Calu3 (cell line): Measurements from ENCODE around the gene SCAMP1. TPM values are rescaled to one million over a fixed set of nuclear protein-coding genes. Genes with fewer than 3 reads are reported as not detected.

ENCODE experiments used
- Bru-seq: library from RNA; stranded (reverse); fragments of 400-500 nt; gene quantifications from one replicate; lab custom pipeline; 2021; lab: Mats Ljungman, UMichigan
- BruChase-seq, 2 experiments: library from RNA; stranded (reverse); fragments of 400-500 nt; gene quantifications; one replicate each; lab custom pipeline; 2021; lab: Mats Ljungman, UMichigan
- BruUV-seq: library from RNA; stranded (reverse); fragments of 400-500 nt; replicated peaks from 2 replicates; lab custom pipeline; 2021; lab: Mats Ljungman, UMichigan
- CTCF ChIA-PET: fragments of 300-600 bp; sonication (Branson Sonifier 250); formaldehyde crosslinking; loops from one replicate; lab custom pipeline; 2022; ENCODE audit warnings: antibody characterized with exemption; lab: Charles Lee
- DNase-seq: peaks from one replicate; pipeline ENCODE4 v3.0.0; 2022
- H3K27ac Mint-ChIP-seq: one replicate; pipeline ENCODE4 v1.8.0; 2022; ENCODE audit warnings: mixed read lengths; ENCODE audit not compliant: unreplicated experiment
- H3K27me3 Mint-ChIP-seq: one replicate; pipeline ENCODE4 v1.8.0; 2022; ENCODE audit warnings: mixed read lengths; ENCODE audit not compliant: unreplicated experiment
- H3K36me3 Mint-ChIP-seq: one replicate; pipeline ENCODE4 v1.8.0; 2022; ENCODE audit warnings: mild to moderate bottlenecking, moderate library complexity, mixed read lengths; ENCODE audit not compliant: insufficient read depth, unreplicated experiment
- H3K4me1 Mint-ChIP-seq: one replicate; pipeline ENCODE4 v1.8.0; 2022; ENCODE audit warnings: mild to moderate bottlenecking, low read depth, mixed read lengths; ENCODE audit not compliant: unreplicated experiment
- H3K4me3 Mint-ChIP-seq: one replicate; pipeline ENCODE4 v1.8.0; 2022; ENCODE audit warnings: mild to moderate bottlenecking, low read depth, moderate library complexity, mixed read lengths; ENCODE audit not compliant: unreplicated experiment
- H3K9me3 Mint-ChIP-seq: one replicate; pipeline ENCODE4 v1.8.0; 2022; ENCODE audit warnings: low read depth, mixed read lengths; ENCODE audit not compliant: unreplicated experiment
- intact Hi-C: fragments of 100-400 bp; cut with micrococcal nuclease; formaldehyde crosslinking; loops from one replicate; pipeline ENCODE4 v1.10.0; 2022; ENCODE audit not compliant: unreplicated experiment
- long read RNA-seq: library from polyadenylated mRNA; stranded (forward); transcript quantifications from one replicate; pipeline ENCODE4 v2.0.0, GENCODE V29; 2022
- total RNA-seq: library from RNA; stranded (reverse); gene quantifications from 2 replicates; pipeline ENCODE4 v1.2.3, GENCODE V29; 2022
- TF ChIP-seq, protein P1 (sequence below): fragments of 200-600 bp; IDR thresholded peaks from one replicate; pipeline ENCODE4 v1.8.0; 2022; ENCODE audit warnings: antibody characterized with exemption; ENCODE audit not compliant: unreplicated experiment

The SCAMP1 gene, protein sequence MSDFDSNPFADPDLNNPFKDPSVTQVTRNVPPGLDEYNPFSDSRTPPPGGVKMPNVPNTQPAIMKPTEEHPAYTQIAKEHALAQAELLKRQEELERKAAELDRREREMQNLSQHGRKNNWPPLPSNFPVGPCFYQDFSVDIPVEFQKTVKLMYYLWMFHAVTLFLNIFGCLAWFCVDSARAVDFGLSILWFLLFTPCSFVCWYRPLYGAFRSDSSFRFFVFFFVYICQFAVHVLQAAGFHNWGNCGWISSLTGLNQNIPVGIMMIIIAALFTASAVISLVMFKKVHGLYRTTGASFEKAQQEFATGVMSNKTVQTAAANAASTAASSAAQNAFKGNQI
- total RNA-seq (59.5 and 62.2 TPM in 2 replicates), Bru-seq, nascent RNA (percentile 79 among the genes with signal in this experiment), BruChase-seq, experiment 1, labeled RNA remaining after a 6-hour chase (percentile 77 among the genes with signal in this experiment), BruChase-seq, experiment 2, labeled RNA remaining after a 2-hour chase (percentile 65 among the genes with signal in this experiment)
- long read RNA-seq, full-length matches to known transcripts = 72 of 86 reads
- long read RNA-seq, partial matches to known transcripts = 1 of 86 reads
- long read RNA-seq, other reads (novel, unspliced or antisense) = 13 of 86 reads

DNA sequence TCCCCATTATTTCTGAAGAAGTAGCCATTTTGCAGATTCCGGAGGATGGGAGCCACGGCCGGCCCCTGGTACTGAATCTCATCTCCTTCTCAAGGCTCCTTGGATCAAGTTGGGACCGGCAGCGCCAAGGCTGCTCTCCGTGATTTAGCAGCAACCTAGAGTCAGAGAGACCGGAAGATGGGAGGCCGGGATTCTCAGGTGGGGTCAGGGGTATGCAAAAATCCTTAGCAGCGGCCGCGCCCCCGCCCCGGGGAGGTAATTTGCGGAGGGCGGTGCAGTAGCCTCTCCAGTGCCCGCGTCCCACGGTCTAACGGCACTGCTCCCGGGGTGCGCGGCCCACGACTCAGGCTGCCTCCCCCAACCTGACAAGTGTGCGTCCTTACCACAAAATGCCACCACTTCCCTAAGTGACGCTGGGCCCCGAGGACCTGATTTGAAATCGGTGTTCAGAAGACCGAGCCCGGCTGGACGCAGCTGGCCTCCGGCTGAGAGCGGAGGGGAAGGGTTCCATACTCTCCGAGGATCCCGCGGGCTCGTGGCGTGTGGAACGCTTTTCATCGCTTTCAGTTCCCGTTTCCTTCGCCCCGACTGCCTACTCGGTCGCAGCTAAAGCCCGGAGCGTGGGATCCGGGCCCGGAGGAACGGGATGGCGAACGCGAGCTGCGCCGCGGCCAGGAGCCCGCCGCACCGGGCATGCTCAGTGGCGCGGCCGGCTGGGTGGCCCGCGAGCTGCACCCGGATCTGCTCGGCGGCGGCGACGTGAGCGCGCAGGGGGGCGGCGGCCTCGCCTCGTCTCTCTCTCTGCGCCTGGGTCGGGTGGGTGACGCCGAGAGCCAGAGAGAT is at the start of gene SCAMP1:
TSS of gene SCAMP1 (plus strand) at position 787 of the 843 bp plus-strand sequence. CDS start at position 842, 55 bp downstream.
- peak within 1 kb of the TSS; percentile 92 for H3K4me3 Mint-ChIP-seq
- BruUV-seq = TSS peak; percentile 57
- H3K27me3 Mint-ChIP-seq = no peaks in the 10 kb centered on the region
- peaks cover 48% of the 10 kb centered on the region for H3K4me1 Mint-ChIP-seq
- H3K36me3 Mint-ChIP-seq = peaks cover 38% of the 10 kb centered on the region
- intact Hi-C loops = loop anchor here (2.0 to 5.0 kb wide), 2 partner anchors 65 to 107 kb away; partner anchors contain the start of gene AP3B1
- CTCF ChIA-PET = interaction anchor here (1.0 to 2.1 kb wide), 4 partner anchors 12 to 65 kb away, joined by 3 to 11 read pairs (median 4); partner anchors contain the start of gene AP3B1
- H3K27ac Mint-ChIP-seq = peak within 1 kb of the TSS; percentile 93
- no peaks in the 10 kb centered on the region for H3K9me3 Mint-ChIP-seq
- DNase-seq = peak; percentile 98
- TF ChIP-seq, protein P1, sequence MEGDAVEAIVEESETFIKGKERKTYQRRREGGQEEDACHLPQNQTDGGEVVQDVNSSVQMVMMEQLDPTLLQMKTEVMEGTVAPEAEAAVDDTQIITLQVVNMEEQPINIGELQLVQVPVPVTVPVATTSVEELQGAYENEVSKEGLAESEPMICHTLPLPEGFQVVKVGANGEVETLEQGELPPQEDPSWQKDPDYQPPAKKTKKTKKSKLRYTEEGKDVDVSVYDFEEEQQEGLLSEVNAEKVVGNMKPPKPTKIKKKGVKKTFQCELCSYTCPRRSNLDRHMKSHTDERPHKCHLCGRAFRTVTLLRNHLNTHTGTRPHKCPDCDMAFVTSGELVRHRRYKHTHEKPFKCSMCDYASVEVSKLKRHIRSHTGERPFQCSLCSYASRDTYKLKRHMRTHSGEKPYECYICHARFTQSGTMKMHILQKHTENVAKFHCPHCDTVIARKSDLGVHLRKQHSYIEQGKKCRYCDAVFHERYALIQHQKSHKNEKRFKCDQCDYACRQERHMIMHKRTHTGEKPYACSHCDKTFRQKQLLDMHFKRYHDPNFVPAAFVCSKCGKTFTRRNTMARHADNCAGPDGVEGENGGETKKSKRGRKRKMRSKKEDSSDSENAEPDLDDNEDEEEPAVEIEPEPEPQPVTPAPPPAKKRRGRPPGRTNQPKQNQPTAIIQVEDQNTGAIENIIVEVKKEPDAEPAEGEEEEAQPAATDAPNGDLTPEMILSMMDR = no peak

DNA sequence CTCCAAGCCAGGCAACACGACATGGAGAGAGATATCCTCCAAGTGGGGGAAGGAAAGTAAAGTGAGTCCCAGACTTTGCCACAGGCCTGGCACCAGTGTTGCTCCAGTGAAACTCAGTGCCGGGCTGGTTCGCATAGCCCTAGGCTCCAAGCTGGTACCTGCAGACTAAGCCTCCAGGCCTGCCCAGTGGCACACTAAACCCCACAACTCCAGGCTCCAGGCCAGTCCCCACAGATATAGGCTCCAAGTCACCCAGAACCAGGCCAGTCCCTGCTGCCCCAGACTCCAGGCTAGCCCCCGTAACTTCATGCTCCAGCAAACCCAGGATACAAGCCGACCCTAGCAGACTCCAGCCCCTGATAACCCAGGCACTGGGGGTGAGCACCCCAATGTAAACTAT is 42.9 kb upstream of the SCAMP1 start:
- Mint-ChIP-seq H3K4me3 (no peak overlapping the region), H3K4me1 (no peaks in the 10 kb centered on the region), H3K27me3 (peaks cover 2% of the 10 kb centered on the region), H3K9me3 (peaks cover 3% of the 10 kb centered on the region), H3K27ac (no peak overlapping the region), H3K36me3 (no peaks in the 10 kb centered on the region)
- CTCF ChIA-PET = no interaction called here
- BruUV-seq = no TSS peak
- TF ChIP-seq, protein P1 = no peak
- no peak for DNase-seq
- intact Hi-C loops = no loop called here

DNA sequence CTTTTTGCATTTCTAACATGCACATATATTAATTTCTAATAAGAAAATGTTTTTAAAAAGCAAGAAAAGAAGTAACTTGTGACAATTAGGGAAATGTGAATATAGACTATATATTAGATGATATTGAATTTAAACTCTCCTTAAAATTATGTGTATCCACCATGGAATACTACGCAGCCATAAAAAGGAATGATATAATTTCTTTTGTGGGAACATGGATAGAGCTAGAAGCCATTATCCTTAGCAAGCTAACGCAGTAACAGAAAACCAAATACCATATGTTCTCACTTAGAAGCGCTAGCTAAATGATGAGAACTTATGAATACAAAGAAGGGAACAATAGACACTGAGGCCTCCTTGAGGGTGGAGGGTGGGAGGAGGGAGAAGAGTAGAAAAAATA is 42.1 kb upstream of the SCAMP1 start:
- CTCF ChIA-PET = no interaction called here
- H3K4me1 Mint-ChIP-seq = no peaks in the 10 kb centered on the region
- no peak overlapping the region for H3K27ac Mint-ChIP-seq
- no peak for DNase-seq
- H3K36me3 Mint-ChIP-seq = no peaks in the 10 kb centered on the region
- intact Hi-C loops = no loop called here
- H3K9me3 Mint-ChIP-seq = peaks cover 3% of the 10 kb centered on the region
- TF ChIP-seq, protein P1 = no peak
- no TSS peak for BruUV-seq
- H3K4me3 Mint-ChIP-seq = no peak overlapping the region
- no peaks in the 10 kb centered on the region for H3K27me3 Mint-ChIP-seq

DNA sequence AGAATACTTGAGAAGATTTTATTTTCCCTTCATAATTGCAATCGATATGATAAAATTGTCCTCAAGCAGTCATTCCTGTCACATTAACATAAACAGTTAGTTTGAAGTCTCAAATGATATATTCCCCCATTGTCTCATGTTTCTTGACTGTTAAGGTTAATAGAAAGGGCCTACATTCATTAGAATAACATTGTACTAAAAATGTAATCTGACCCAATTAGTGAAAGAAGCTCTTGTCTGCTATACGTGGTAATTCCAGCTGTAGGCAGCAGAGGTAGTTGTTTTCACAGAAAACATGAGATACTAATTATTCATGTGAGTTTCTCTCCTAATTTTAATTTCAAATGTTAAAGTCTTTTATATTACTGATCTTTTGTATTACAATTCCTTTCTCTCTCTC is 40.0 kb upstream of the SCAMP1 start:
- BruUV-seq = no TSS peak
- Mint-ChIP-seq H3K4me3 (no peak overlapping the region), H3K36me3 (no peaks in the 10 kb centered on the region), H3K4me1 (no peaks in the 10 kb centered on the region), H3K27me3 (no peaks in the 10 kb centered on the region), H3K9me3 (no peaks in the 10 kb centered on the region), H3K27ac (no peak overlapping the region)
- intact Hi-C loops = no loop called here
- CTCF ChIA-PET = interaction anchor here (0.6 to 1.0 kb wide), 6 partner anchors 9 to 213 kb away, joined by 3 to 7 read pairs (median 4); partner anchors contain the start of gene SCAMP1
- DNase-seq = peak; percentile 17
- TF ChIP-seq, protein P1 = peak; percentile 39
